K562 (cell line): ENCODE data around the gene JSRP1. TPM values are rescaled to one million over a fixed set of nuclear protein-coding genes. Genes with fewer than 3 reads are reported as not detected.

Experiments
- ATAC-seq: fragments of 200-7000 bp; cut with Tn5 transposase; 3 replicates; pipeline ENCODE4 v1.9.1; 2020; ENCODE audit warnings: moderate library complexity
- BruUV-seq: library from RNA; stranded (reverse); fragments of 400-500 nt; replicated peaks from 2 replicates; lab custom pipeline; 2021; lab: Mats Ljungman, UMichigan
- CTCF ChIA-PET: fragments of 300-600 bp; formaldehyde crosslinking; extraction: SDS; loops from one replicate; lab custom pipeline; 2021; ENCODE audit warnings: low intra/inter-chr PET ratio; lab: Yijun Ruan, JAX
- POLR2A ChIA-PET: fragments of 300-600, 350-650 bp; sonication (Branson Sonifier 250); formaldehyde crosslinking; extraction: SDS; loops from one replicate; lab custom pipeline; 2021; ENCODE audit warnings: antibody characterized with exemption, inconsistent platforms; lab: Yijun Ruan, JAX
- DNase-seq, 4 experiments: peaks; one replicate each; pipeline versions ENCODE4 v3.0.0 to v3.0.0-alpha.2; 2011 to 2018; ENCODE audit warnings: low spot score in 3 of 4, mixed read lengths in 3 of 4; ENCODE audit errors: extremely low read depth in 1 of 4
- FAIRE-seq: peaks from 2 replicates; lab custom pipeline; 2011; peaks lifted over from hg19 to GRCh38; lab: Jason Lieb, UNC
- H2AFZ ChIP-seq: 2 replicates; pipeline ENCODE4 v1.6.0; 2011; ENCODE audit warnings: low read depth, low read length, control low read depth, inconsistent platforms
- H3K27ac ChIP-seq: fragments of 200-600 bp; 3 replicates; pipeline ENCODE4 v1.8.0; 2011; ENCODE audit warnings: low read depth, mild to moderate bottlenecking, control low read depth, inconsistent platforms, low read length, moderate library complexity, mixed read lengths; ENCODE audit errors: extremely low read depth
- H3K27me3 ChIP-seq, 2 experiments: fragments of 300-600 bp in 1 of 2; 2 replicates in 1 of 2; 3 replicates in 1 of 2; pipeline versions ENCODE4 v1.6.0 to v1.8.0; 2011; ENCODE audit warnings: inconsistent platforms in 2 of 2, low read length in 2 of 2, mild to moderate bottlenecking in 1 of 2, mixed read lengths in 1 of 2, moderate library complexity in 1 of 2; ENCODE audit not compliant: control insufficient read depth in 2 of 2, insufficient read depth in 2 of 2
- H3K36me3 ChIP-seq: fragments of 300-600 bp; 3 replicates; pipeline ENCODE4 v1.8.0; 2011; ENCODE audit warnings: mild to moderate bottlenecking, low read length, inconsistent platforms; ENCODE audit not compliant: control insufficient read depth, insufficient read depth
- H3K4me1 ChIP-seq, 2 experiments: fragments of 200-600 bp in 1 of 2; replicated peaks in 1 of 2; 2 replicates in 1 of 2; 3 replicates in 1 of 2; pipeline versions ENCODE4 v1.5.1 to v1.8.0; 2011; ENCODE audit warnings: inconsistent platforms in 2 of 2, low read length in 2 of 2, mild to moderate bottlenecking in 1 of 2, mixed read lengths in 1 of 2, moderate library complexity in 1 of 2; ENCODE audit not compliant: control insufficient read depth in 2 of 2, insufficient read depth in 2 of 2
- H3K4me2 ChIP-seq: 2 replicates; pipeline ENCODE4 v1.6.1; 2011; ENCODE audit warnings: low read length, control low read depth, inconsistent platforms, mixed read lengths; ENCODE audit not compliant: insufficient read depth
- H3K4me3 ChIP-seq: fragments of 200-600 bp; sonication (generic), shearing (Covaris generic); 2 replicates; pipeline ENCODE4 v1.5.1; 2016; ENCODE audit warnings: control low read depth, inconsistent platforms
- H3K79me2 ChIP-seq: fragments of 200-600 bp; 3 replicates; pipeline ENCODE4 v1.8.0; 2011; ENCODE audit warnings: low read length, inconsistent platforms; ENCODE audit not compliant: control insufficient read depth, insufficient read depth
- H3K9ac ChIP-seq, 2 experiments: 2 replicates each; pipeline versions ENCODE4 v1.6.0 to v1.6.1; 2011; ENCODE audit warnings: low read depth in 2 of 2, low read length in 2 of 2, control low read depth in 1 of 2, inconsistent platforms in 1 of 2, mild to moderate bottlenecking in 1 of 2, mixed read lengths in 1 of 2; ENCODE audit not compliant: insufficient read depth in 1 of 2
- H3K9me1 ChIP-seq: one replicate; pipeline ENCODE4 v1.6.0; 2011; ENCODE audit warnings: inconsistent platforms, mild to moderate bottlenecking, low read length, moderate library complexity; ENCODE audit not compliant: control insufficient read depth, insufficient read depth
- H3K9me3 ChIP-seq: replicated peaks from 2 replicates; pipeline ENCODE4 v1.5.1; 2011; ENCODE audit warnings: low read depth, low read length, inconsistent platforms; ENCODE audit not compliant: control insufficient read depth, insufficient read depth
- H4K20me1 ChIP-seq: replicated peaks from 2 replicates; pipeline ENCODE4 v1.6.1; 2011; ENCODE audit warnings: low read length, inconsistent platforms, mixed read lengths; ENCODE audit not compliant: control insufficient read depth, insufficient read depth
- BDP1 ChIP-seq: IDR thresholded peaks from 3 replicates; pipeline ENCODE4 v1.6.1; 2011; ENCODE audit not compliant: insufficient read length, insufficient read depth
- CEBPG ChIP-seq, 3 experiments: fragments of 200-800 bp in 1 of 3; sonication (Bioruptor generic) in 1 of 3; sonication (generic) in 1 of 3; formaldehyde crosslinking in 1 of 3; IDR thresholded peaks in 2 of 3; conservative IDR thresholded peaks in 1 of 3; 2 replicates each; pipeline versions ENCODE4 v1.6.1 to v1.8.0; 2016 to 2022; ENCODE audit warnings: missing compliant biosample characterization in 2 of 3, missing genetic modification characterization in 2 of 3, mild to moderate bottlenecking in 1 of 3, missing genetic modification reagents in 1 of 3
- E2F6 ChIP-seq, 2 experiments: IDR thresholded peaks; 2 replicates each; pipeline ENCODE4 v1.6.1; 2011; ENCODE audit warnings: borderline replicate concordance in 1 of 2, control low read depth in 1 of 2, low read depth in 1 of 2, low read length in 1 of 2, mild to moderate bottlenecking in 1 of 2, mixed read lengths in 1 of 2, moderate library complexity in 1 of 2; ENCODE audit not compliant: insufficient read depth in 1 of 2, insufficient read length in 1 of 2, poor library complexity in 1 of 2, severe bottlenecking in 1 of 2; ENCODE audit errors: extremely low read depth in 1 of 2
- FOXP1 ChIP-seq: sonication (generic); formaldehyde crosslinking; IDR thresholded peaks from 2 replicates; pipeline ENCODE4 v1.8.0; 2022; ENCODE audit warnings: mild to moderate bottlenecking, missing genetic modification reagents
- MAFG ChIP-seq: fragments of 450-650 bp; conservative IDR thresholded peaks from 2 replicates; pipeline ENCODE4 v1.6.1; 2016; ENCODE audit warnings: missing genetic modification characterization, missing compliant biosample characterization
- MEF2D ChIP-seq: conservative IDR thresholded peaks from 2 replicates; pipeline ENCODE4 v1.6.1; 2016; ENCODE audit warnings: low read depth, missing genetic modification characterization, missing compliant biosample characterization
- NR3C1 ChIP-seq: sonication (generic); formaldehyde crosslinking; IDR thresholded peaks from 2 replicates; pipeline ENCODE4 v1.8.1; 2022; ENCODE audit warnings: missing genetic modification reagents
- PURB ChIP-seq: sonication (generic); formaldehyde crosslinking; IDR thresholded peaks from 2 replicates; pipeline ENCODE4 v1.9.0; 2021; ENCODE audit warnings: low read depth, mild to moderate bottlenecking, missing genetic modification reagents
- RAD21 ChIP-seq, 2 experiments: fragments of 250-450 bp in 1 of 2; fragments of 450-650 bp in 1 of 2; sonication (Bioruptor Pico) in 1 of 2; formaldehyde crosslinking in 1 of 2; IDR thresholded peaks in 1 of 2; conservative IDR thresholded peaks in 1 of 2; 2 replicates each; pipeline versions ENCODE4 v1.4.0 to v1.8.0; 2020 to 2022; ENCODE audit warnings: mild to moderate bottlenecking in 2 of 2, moderate library complexity in 1 of 2
- RFX1 ChIP-seq: fragments of 450-650 bp; IDR thresholded peaks from 2 replicates; pipeline ENCODE4 v1.6.1; 2016; ENCODE audit warnings: mild to moderate bottlenecking, moderate library complexity
- ZFP1 ChIP-seq: fragments of 450-650 bp; formaldehyde crosslinking; IDR thresholded peaks from 2 replicates; pipeline ENCODE4 v1.4.0; 2020; ENCODE audit warnings: mild to moderate bottlenecking, mixed read lengths
- ZNF175 ChIP-seq: fragments of 200-800 bp; sonication (Bioruptor generic); IDR thresholded peaks from 2 replicates; pipeline ENCODE4 v1.6.1; 2016; ENCODE audit warnings: low read depth, mild to moderate bottlenecking, missing genetic modification characterization, missing compliant biosample characterization
- ZNF280B ChIP-seq: fragments of 250-450 bp; sonication (Bioruptor Pico); IDR thresholded peaks from 2 replicates; pipeline ENCODE4 v1.5.1; 2021; ENCODE audit warnings: mild to moderate bottlenecking
- ZNF699 ChIP-seq: fragments of 250-450 bp; sonication (Bioruptor Pico); IDR thresholded peaks from 2 replicates; pipeline ENCODE4 v1.8.0; 2021; ENCODE audit warnings: mild to moderate bottlenecking, moderate library complexity; ENCODE audit not compliant: insufficient replicate concordance
- WGBS: fragments of 100-300 bp; shearing (Covaris generic); methylation state at CpG from one replicate; pipeline ENCODE4 v1.1.6; 2016; ENCODE audit warnings: low coverage, mixed read lengths; ENCODE audit not compliant: insufficient coverage; ENCODE audit errors: missing lambda C conversion rate; 5-methylcytosine and 5-hydroxymethylcytosine counted together
- in situ Hi-C: fragments of 300-500 bp; cut with MboI; formaldehyde crosslinking; loops from 4 replicates; pipeline ENCODE4 v1.15.0; 2018; ENCODE audit warnings: inconsistent platforms, mixed read lengths
- intact Hi-C: fragments of 100-400 bp; cut with micrococcal nuclease; formaldehyde crosslinking; loops from 2 replicates; pipeline ENCODE4 v1.14.2; 2022
- polyA plus RNA-seq, 8 experiments: library from polyadenylated mRNA; depleted of rRNA in 4 of 8; stranded (reverse) in 5 of 8; unstranded in 3 of 8; fragments of >200 nt; fragmentation: Nextera tagmentation in 2 of 8; fragmentation: Illumina TruSeq in 1 of 8; extraction: Ambion mirVana in 2 of 8; extraction: Trizol in 1 of 8; gene quantifications; 2 replicates each; pipeline versions ENCODE4 v1.2.1 to v1.2.3, GENCODE V29; 2011 to 2014; ENCODE audit warnings: inconsistent platforms in 1 of 8, missing spikeins in 1 of 8
- total RNA-seq, 7 experiments: library from RNA; depleted of rRNA in 6 of 7; stranded (reverse); fragments of >200 nt in 6 of 7; fragmentation: Illumina TruSeq in 2 of 7; extraction: Trizol in 2 of 7; gene quantifications; 2 replicates each; pipeline versions ENCODE4 v1.2.1 to v1.2.3, GENCODE V29; 2011 to 2021; ENCODE audit warnings: low replicate concordance in 1 of 7

The JSRP1 gene
- total and polyA plus RNA-seq, 9 of the 15 experiments (the other 6 are each of a cell fraction or from before 2014, with no cell fraction given), result 0.08 to 1.2 (median 0.51) TPM; not detected in 4

- Histone ChIP-seq H3K9ac (peak overlapping the region in 1 of 2 experiments; percentile 49; a peak in 1 of 4 replicates), H3K4me3 (no peak overlapping the region), H3K27me3 (no peaks in the 10 kb centered on the region), H3K4me1 (peaks cover 21 to 51% of the 10 kb centered on the region in 2 experiments), H3K9me1 (no peaks in the 10 kb centered on the region), H2AFZ (peak overlapping the region; percentile 72), H3K4me2 (no peak overlapping the region), H4K20me1 (no peaks in the 10 kb centered on the region), H3K9me3 (no peaks in the 10 kb centered on the region), H3K36me3 (no peaks in the 10 kb centered on the region), H3K27ac (no peak overlapping the region; the same call in 2 of the 3 replicates), H3K79me2 (no peaks in the 10 kb centered on the region)
- WGBS, result 59% methylated on average over 6 of the region's 7 CpGs
- ATAC-seq, result peak; percentile 28; the same call in 2 of the 3 replicates
- BruUV-seq, result no TSS peak
- FAIRE-seq, result peak; percentile 65
- ChIA-PET CTCF (no interaction called here), POLR2A (interaction anchor here (0.6 to 6.7 kb wide), 6 partner anchors 8 to 112 kb away, joined by 3 to 52 read pairs (median 4); partner anchors contain the start of gene AMH)
- peak in 3 of 4 experiments; percentile 44 to 79 (median 63) for DNase-seq
- in situ Hi-C loops, result no loop called here
- intact Hi-C loops, result loop anchor here (2.0 to 10.0 kb wide), 2 partner anchors 25 to 97 kb away; partner anchors contain the start of genes DOT1L, PLEKHJ1 and SF3A2
- TF ChIP-seq PURB (CRISPR knock-in tag), result no peak
- TF ChIP-seq ZNF280B (CRISPR knock-in tag), result no peak
- TF ChIP-seq NR3C1, result no peak
- no peak for TF ChIP-seq ZNF175 (CRISPR knock-in tag)
- TF ChIP-seq ZFP1 (CRISPR knock-in tag), result no peak
- no peak for TF ChIP-seq RFX1
- TF ChIP-seq E2F6 (IDR thresholded peaks at IDR 0.05; ENCODE audit: borderline replicate concordance in 1 of 2, extremely low read depth in 1 of 2, insufficient read depth in 1 of 2, insufficient read length in 1 of 2, low read depth in 1 of 2, low read length in 1 of 2, poor library complexity in 1 of 2, severe bottlenecking in 1 of 2), result no peak
- TF ChIP-seq RAD21 (CRISPR knock-in tag; conservative IDR thresholded peaks at IDR 0.05 in 1 of 2, IDR thresholded peaks at IDR 0.05 in 1 of 2), result peak; percentile 18 to 42; a peak in 2 of 4 replicates
- no peak for TF ChIP-seq FOXP1 (CRISPR knock-in tag)
- TF ChIP-seq MAFG (tag), result no peak
- TF ChIP-seq CEBPG (CRISPR knock-in tag; IDR thresholded peaks at IDR 0.05), result 0 out of 2 replicates have a peak, but pooled peaks have one; percentile 25
- no peak for TF ChIP-seq CEBPG (tag; conservative IDR thresholded peaks at IDR 0.05 in 1 of 2, IDR thresholded peaks at IDR 0.05 in 1 of 2)
- TF ChIP-seq ZNF699 (CRISPR knock-in tag), result no peak
- no peak for TF ChIP-seq MEF2D (tag)
- TF ChIP-seq BDP1, result no peak
Measured at GRCh38 chr19:2261438-2262172, 5.4 kb upstream of the JSRP1 start.
